NOMO-1 treated with dmso at 0.1 percent for 144 hours (cell line): Measurements from ENCODE around the gene TXLNG.
A peak's percentile ranks its signal among the peaks of the same experiment; 100 is the strongest.
"Not testable (repeated sequence)": the region's sequence is repeated elsewhere in the genome, so short reads cannot be mapped to it uniquely, and the experiment has no call there.

ENCODE experiments used
- DNase-seq: peaks from one replicate; lab custom pipeline; 2025; ENCODE audit not compliant: unreplicated experiment; lab: John Stamatoyannopoulos, UW

Gene TXLNG

DNA sequence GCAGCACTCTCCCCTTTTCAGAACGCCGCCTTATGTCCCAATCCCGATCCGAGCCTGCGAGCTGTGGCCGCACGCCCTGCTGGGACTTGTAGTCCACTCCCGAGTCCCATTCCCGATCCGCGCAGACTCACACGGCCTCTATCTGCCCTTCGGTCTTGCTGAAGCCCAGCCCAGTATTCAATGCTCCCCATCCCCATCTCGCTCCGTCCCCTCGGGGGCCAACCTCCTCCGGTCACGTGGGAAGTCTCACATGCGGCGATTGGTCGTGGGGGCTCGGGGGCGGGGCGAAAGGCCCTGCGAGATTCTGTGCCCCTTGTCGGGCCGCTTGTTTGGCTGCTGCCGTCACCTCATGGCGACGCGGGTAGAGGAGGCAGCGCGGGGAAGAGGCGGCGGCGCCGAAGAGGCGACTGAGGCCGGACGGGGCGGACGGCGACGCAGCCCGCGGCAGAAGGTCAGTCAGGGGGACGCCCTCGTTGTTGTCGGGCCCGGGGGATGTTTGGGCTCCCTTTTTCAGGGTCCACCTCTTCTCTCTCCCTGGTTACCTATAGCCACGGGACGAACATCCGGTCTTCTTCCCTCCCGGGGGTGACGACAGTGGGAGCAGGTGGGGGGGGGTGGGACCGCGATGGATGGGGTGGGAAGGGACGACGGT lies at the start of gene TXLNG:
Gene TXLNG, plus strand, starts transcription at position 328 of the 652 bp plus-strand sequence. Its CDS starts 22 bp downstream, at position 350.
- DNase-seq, result peak; percentile 100

- no peak for DNase-seq
These were observed 49.2 kb upstream of the TXLNG start for GRCh38 chrX:16737024-16737423.

GRCh38 chrX:16739574-16739973 lies 46.7 kb upstream of the TXLNG start:
- peak; percentile 65 for DNase-seq

DNA sequence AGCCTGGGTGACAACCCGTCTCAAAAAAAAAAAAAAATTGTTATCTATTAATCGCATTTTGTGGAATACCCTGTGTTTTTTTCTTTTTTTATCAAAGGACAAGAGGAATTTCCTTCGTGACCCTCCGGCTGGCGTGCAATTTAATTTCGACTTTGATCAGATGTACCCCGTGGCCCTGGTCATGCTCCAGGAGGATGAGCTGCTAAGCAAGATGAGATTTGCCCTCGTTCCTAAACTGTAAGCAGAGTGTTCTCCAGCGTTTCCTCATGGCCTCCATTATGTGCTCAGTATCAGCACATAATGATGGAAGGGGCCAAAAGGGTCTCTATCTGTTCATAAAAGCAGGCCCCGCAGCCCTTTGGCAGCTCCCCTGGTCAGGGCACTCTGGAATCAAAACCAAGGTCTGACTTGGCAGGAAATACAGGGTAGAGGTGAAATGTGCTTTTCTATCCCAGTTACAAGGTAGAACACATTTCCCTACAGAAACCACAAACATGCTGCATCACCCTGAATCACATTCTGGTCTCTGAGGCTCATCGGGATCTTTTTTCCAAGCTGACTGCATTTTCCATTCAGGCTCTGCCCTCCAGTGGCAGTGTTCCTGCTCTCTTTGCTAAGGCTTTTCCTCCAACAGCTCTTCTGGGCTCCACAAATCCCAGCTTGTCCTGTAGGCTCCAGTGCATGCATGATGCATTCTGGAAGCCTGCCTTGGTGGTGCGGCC lies 42.5 kb upstream of the TXLNG start:
- no peak for DNase-seq

GRCh38 chrX:16745102-16745501 lies 41.2 kb upstream of the TXLNG start:
- no peak for DNase-seq

GRCh38 chrX:16745659-16746058 lies 40.6 kb upstream of the TXLNG start:
- DNase-seq, result no peak

GRCh38 chrX:16748425-16748824 lies 37.8 kb upstream of the TXLNG start:
- no peak for DNase-seq

GRCh38 chrX:16750136-16750535 lies 36.1 kb upstream of the TXLNG start:
- no peak for DNase-seq

DNA sequence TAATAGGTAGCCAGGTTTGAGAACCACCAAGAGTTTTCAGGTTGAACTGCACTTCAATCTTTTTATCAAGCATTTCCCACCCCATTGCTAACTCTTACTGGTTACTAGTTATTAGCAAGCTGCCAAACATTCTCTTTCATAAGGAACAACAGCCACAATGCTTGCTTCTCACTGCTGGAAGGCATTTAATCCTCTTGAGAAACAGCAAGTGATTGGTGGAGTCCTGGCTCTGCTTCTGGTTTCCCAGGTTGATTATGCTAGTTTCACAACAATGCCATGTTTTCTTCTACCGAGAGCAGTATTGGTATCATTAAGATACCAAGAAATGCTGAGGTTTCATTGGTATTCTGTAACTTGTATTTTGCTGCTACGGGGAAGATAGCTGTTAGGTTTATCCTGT lies 32.2 kb upstream of the TXLNG start:
- no peak for DNase-seq

DNA sequence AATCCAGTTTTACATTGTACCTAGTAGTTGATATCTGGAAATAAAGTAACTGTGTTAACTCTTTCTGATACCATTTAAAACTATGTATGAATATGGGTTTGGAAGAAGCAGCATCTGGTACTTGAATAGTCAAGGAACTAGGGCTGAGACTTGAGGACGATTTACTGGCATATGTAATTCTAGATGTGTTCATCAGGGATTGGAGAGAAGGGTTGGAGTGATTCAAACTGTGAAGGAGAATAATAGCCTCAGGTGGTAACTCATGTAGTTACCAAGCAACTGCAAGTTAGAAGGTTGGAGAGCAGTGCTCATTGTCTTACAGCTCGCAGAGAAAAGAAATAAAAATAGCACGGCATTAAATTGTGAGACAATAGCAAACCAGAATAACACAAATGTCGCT lies 29.5 kb upstream of the TXLNG start:
- DNase-seq, result no peak

- DNase-seq, result not testable (repeated sequence)
These were observed 24.8 kb upstream of the TXLNG start for GRCh38 chrX:16761500-16761899.

GRCh38 chrX:16762579-16762978 lies 23.7 kb upstream of the TXLNG start:
- DNase-seq, result no peak

- DNase-seq, result no peak
These were observed 20.7 kb upstream of the TXLNG start for GRCh38 chrX:16765594-16765993.

GRCh38 chrX:16770970-16771482 lies 15.2 kb upstream of the TXLNG start:
- DNase-seq, result no peak

DNA sequence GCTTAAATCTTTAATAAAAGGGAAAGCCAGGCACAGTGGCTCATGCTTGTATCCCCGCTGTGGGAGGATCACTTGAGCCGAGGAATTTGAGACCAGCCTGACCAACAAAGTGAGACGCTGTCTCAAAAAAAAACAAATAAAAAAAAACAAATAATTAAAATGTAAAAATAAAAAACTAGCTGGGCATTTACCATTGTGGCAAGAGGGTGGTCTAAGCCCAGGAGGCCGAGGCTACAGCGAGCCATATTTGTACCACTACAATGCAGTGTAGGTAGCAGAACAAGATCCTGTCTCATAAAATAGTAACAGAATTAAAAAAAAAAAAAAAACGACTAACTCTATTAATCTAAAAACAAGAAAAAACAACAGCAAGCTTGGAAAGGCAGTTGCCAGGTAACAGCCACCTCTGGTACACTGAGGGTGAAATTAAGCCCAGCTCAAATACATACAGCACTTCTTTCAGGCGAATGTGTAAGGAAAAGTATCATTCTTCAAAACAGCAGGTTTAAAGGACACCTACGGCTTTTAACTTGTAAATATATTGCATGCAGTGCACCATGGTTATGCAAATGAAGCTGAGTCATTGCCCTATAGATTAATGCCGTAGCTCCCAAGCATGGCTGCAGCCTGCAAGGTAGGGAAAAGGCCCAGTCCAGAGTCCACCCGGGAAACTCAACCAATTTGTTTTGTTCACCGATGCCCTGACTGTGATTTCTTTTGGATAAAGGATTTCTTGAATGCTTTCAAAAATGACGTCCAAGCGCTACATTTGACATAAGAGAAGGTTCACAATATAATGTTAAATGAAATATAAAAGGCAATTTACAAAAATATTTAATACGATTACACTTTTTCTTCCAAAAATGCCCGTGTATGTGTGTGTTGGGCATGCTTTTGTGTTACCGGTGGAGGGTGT lies 14.5 kb upstream of the TXLNG start:
- DNase-seq, result no peak

- DNase-seq, result no peak
These were observed 13.8 kb upstream of the TXLNG start for GRCh38 chrX:16772460-16772859.

GRCh38 chrX:16774746-16775145 lies 11.5 kb upstream of the TXLNG start:
- DNase-seq, result no peak

DNA sequence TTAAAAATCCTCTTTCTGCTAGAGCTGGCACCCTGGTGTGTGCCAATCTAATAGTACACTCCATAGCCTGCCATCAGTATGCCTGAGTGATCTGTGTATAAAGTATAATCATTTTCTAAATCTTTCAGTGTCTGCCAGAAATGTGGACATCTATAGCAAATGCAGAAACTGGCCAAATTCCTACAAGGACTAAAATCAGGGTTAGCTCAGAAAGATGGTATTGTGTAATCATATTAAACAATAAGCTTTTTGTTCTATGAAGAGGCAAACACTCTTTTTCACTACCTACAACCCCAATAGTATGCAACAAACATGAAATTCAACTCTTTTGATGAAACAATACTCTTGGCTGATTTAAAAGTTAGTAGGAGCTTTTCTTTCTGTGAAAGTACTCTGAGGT lies 7.7 kb upstream of the TXLNG start:
- DNase-seq, result no peak

DNA sequence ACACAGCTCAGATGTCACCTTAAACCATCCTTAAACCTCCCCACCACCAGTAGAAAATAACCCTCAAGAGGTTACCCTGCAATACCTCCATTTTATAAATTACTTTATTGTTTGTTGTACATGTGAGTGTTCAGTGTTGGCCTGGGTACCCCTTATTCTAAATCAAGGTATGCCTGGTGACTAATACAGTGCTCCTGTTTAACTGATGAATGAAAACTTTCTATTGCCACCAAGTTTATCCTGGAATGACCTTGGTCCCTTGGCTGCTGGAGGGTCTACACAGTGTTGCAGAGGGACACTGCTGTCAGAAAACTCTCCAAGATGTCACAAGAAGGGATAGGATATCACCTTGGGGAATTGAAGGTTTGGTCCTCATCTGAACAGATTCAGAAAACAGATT lies 7.3 kb upstream of the TXLNG start:
- DNase-seq, result no peak

- not testable (repeated sequence) for DNase-seq
These were observed 6.5 kb upstream of the TXLNG start for GRCh38 chrX:16779815-16780214.

GRCh38 chrX:16783452-16783851 lies 2.8 kb upstream of the TXLNG start:
- DNase-seq, result no peak
